Loucy (cell line): ENCODE measurements around the gene C22orf39.

Experiments
- CTCF ChIP-seq: fragments of 200-600 bp; sonication (generic); conservative IDR thresholded peaks from 2 replicates; pipeline ENCODE4 v1.5.1; 2014; ENCODE audit warnings: mild to moderate bottlenecking, antibody characterized with exemption, low read length
- EZH2phosphoT487 ChIP-seq: fragments of 200-600 bp; IDR thresholded peaks from 2 replicates; pipeline ENCODE4 v1.6.1; 2018; ENCODE audit warnings: antibody characterized with exemption, mild to moderate bottlenecking, moderate library complexity, borderline replicate concordance

- TF ChIP-seq EZH2phosphoT487 (no peak), CTCF (no peak)
Observed at GRCh38 chr22:19479355-19480172, 32.1 kb upstream of the C22orf39 start, which contains the start of gene CDC45.
